Retinal pigment epithelial cell (primary cell): ENCODE results near the gene ADA.
"Not testable (repeated sequence)": the region's sequence is repeated elsewhere in the genome, so short reads cannot be mapped to it uniquely, and the experiment has no call there.

Experiments
- DNase-seq: peaks from one replicate; pipeline ENCODE4 v3.0.0-alpha.2; 2010; ENCODE audit warnings: low read depth
- H3K4me3 ChIP-seq: 2 replicates; pipeline ENCODE4 v1.5.1; 2011; ENCODE audit warnings: mild to moderate bottlenecking, low read length, control low read depth, moderate library complexity
- TF ChIP-seq, protein P1 (sequence below): conservative IDR thresholded peaks from 2 replicates; pipeline ENCODE4 v1.5.1; 2011; ENCODE audit warnings: low read depth, low read length, control low read depth, inconsistent platforms

ADA gene

DNA sequence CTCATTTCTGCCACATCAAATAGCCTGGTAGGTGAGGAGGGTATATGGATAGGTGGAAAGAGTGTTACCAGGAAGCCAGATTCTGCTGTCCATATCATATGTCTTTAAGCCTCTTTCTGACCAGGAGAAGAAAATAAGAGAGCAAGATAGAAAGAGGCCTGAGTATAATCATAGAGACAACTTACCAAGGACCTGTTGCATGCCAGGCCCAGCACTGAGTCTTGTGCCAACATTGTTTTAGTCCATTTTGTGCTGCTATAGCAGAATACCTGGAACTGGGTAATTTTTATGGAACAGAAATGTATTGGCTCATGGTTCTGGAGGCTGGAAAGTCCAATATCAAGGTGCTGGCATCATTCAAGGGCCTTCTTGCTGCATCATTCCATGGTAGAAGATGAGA is 7.3 kb upstream of the ADA start:
- TF ChIP-seq, protein P1, sequence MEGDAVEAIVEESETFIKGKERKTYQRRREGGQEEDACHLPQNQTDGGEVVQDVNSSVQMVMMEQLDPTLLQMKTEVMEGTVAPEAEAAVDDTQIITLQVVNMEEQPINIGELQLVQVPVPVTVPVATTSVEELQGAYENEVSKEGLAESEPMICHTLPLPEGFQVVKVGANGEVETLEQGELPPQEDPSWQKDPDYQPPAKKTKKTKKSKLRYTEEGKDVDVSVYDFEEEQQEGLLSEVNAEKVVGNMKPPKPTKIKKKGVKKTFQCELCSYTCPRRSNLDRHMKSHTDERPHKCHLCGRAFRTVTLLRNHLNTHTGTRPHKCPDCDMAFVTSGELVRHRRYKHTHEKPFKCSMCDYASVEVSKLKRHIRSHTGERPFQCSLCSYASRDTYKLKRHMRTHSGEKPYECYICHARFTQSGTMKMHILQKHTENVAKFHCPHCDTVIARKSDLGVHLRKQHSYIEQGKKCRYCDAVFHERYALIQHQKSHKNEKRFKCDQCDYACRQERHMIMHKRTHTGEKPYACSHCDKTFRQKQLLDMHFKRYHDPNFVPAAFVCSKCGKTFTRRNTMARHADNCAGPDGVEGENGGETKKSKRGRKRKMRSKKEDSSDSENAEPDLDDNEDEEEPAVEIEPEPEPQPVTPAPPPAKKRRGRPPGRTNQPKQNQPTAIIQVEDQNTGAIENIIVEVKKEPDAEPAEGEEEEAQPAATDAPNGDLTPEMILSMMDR: no peak
- no peak overlapping the region for H3K4me3 ChIP-seq
- no peak for DNase-seq

DNA sequence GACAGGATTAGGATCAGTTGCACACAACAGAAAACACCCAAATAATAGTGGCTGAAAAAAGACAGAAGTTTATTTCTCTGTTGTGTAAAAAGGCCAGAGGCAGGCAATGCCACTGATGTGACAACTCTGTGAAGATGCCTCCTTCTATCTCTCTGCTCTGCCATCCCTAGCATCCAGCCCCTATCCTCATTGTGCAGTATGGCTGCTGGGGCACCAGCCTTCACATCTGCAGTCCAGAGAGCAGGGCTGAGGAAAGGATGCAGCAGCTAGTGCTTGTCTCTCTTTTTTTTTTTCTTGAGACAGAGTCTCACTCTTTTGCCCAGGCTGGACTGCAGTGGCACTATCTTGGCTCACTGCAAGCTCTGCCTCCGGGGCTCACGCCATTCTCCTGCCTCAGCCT is 6.4 kb upstream of the ADA start:
- no peak for DNase-seq
- TF ChIP-seq, protein P1: no peak
- no peak overlapping the region for H3K4me3 ChIP-seq

DNA sequence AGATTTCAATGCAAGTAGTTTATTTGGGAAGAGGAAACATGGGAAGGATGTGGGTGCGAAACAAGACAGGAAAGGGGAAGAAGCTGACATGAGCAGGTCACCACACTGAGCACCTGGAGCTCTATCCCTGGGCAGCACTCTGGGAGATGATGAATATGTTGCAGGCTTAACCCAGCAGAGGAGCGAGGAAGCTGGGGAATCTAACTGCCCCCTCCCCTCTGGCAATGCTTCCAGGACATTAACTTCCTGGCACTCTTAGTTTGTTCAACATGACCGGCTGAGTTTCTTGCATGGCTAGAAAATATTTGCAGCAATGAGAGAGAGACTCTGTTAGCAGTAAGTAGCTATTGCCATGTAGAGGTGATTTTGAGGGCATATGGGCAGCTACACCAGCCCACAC is 4.9 kb upstream of the ADA start:
- TF ChIP-seq, protein P1: no peak
- no peak for DNase-seq
- H3K4me3 ChIP-seq: no peak overlapping the region

DNA sequence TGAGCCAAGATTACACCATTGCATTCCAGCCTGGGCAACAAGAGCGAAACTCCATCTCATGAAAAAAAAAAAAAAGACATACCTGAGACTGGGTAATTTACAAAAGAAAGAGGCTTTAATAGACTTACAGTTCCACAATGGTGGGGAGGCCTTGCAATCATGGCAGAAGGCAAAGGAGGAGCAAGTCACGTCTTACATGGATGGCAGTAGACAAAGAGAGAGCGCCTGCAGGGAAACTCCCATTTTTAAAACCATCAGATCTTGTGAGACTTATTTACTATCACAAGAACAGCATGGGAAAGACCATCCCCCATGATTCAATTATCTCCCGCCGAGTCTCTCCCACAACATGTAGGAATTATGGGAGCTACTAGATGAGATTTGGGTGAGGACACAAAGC is 2.7 kb upstream of the ADA start:
- not testable (repeated sequence) for DNase-seq, H3K4me3 ChIP-seq

DNA sequence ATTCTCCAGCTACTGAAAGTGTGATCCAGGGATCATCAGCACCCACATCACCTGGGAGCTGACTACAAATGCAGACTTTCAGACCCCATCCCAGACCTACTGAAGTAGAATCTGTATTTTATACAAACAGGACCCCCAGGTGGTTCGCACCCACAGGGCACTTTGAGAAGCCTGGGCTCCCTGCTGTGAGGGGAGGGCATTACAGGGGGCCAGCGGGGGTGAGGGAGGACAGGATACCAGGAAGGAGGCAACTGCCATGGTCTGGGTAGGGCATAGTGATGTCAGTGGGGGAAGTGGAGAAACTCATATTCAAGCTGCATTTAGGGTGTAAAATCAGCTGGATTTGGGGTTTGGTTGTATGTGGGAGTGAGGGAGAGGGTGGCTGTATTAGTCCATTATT is 2.0 kb upstream of the ADA start:
- no peak overlapping the region for H3K4me3 ChIP-seq
- no peak for DNase-seq
- TF ChIP-seq, protein P1: no peak

DNA sequence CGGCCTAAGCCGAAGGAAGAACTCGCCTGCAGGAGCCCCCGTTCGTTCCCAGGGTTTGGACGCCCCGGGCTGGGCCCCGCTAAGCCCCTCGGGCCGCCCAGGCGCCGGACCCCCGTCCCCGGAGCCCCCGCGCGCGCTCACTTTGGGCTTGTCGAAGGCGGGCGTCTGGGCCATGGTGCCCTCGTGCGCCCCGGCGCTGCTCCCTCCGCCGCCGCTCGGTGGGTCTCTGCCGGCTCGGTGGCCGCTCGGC is 140 bp downstream of the ADA start:
- TF ChIP-seq, protein P1: no peak
- DNase-seq: no peak
- H3K4me3 ChIP-seq: peak overlapping the region; percentile 51

DNA sequence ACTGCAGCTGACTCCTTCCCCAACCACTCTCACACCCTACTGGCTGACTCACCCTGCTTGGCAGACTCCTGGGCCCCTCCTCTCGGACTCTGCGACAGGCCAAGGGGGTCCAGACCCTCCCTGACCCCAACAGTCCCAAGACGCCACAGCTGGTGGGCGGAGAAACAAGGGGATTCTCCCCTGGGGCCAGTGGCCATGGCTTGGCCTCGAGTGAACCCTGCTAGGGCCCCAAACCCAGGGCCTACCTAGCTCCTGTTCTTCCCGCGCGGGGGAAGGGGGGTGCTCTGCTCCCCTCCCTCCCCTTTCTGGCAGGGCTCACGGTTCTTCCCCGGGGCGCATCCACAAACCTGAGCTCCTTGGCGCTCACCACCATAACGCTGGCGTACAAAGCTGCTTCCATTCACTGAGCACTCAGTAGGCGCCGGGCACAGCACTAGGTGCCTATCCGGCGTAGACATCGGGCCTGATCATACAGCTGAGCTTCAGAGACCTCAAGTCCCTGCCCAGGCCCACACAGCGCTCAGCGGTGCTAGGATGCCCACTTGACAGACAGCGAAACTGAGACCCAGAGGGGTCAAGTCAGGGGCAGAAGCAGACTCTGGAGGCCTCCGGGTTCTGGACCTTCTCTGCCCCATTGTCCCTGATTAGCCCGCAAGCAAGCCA is 597 bp downstream of the ADA start:
- no peak for DNase-seq
- TF ChIP-seq, protein P1: no peak
- H3K4me3 ChIP-seq: peak overlapping the region; percentile 51

DNA sequence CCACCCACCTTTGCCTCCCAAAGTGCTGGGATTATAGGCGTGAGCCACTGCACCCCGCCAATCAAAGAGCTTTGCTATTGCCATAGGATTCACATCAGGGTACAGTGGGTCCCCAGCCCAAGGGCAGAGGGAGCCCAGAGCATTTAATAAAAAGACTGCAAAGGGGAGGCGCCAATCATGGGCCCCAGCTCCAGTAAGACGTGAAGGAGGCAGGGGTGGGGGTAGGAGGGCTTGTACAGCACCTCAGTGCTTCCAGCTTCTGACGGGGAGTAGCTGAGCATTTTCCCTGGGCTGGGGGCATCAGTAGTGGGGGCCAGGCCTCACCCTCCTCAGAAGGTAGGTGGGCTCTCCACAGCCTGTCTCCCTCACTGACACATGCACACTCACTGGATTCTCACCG is 1.5 kb downstream of the ADA start:
- TF ChIP-seq, protein P1: no peak
- H3K4me3 ChIP-seq: no peak overlapping the region

More for the DNA sequence above, 1.5 kb downstream of the ADA start:
- DNase-seq: no peak
